Sigmoid colon (tissue), 7 donors: ENCODE results near the gene DRAP1. TPM values are rescaled to one million over a fixed set of nuclear protein-coding genes. Genes with fewer than 3 reads are reported as not detected.
"Not testable (repeated sequence)": the region's sequence is repeated elsewhere in the genome, so short reads cannot be mapped to it uniquely, and the experiment has no call there.

Source experiments
- DNase-seq: peaks from one replicate; pipeline ENCODE4 v3.0.0-alpha.2; 2019
- H3K27ac ChIP-seq, 4 donors: fragments of 200-600 bp; sonication (generic); one replicate each; pipeline ENCODE4 v1.5.1; 2016 to 2019; ENCODE audit warnings: mild to moderate bottlenecking in 1 of 4
- H3K27me3 ChIP-seq, 3 donors: fragments of 200-600 bp; sonication (generic); one replicate each; pipeline ENCODE4 v1.5.1; 2019; ENCODE audit warnings: mild to moderate bottlenecking in 1 of 3
- H3K36me3 ChIP-seq, 4 donors: fragments of 200-600 bp; sonication (generic); one replicate each; pipeline ENCODE4 v1.5.1; 2016 to 2019
- H3K4me1 ChIP-seq, 4 donors: fragments of 200-600 bp; sonication (generic); one replicate each; pipeline ENCODE4 v1.5.1; 2017 to 2019
- H3K4me3 ChIP-seq, 4 donors: fragments of 200-600 bp; sonication (generic); one replicate each; pipeline ENCODE4 v1.5.1; 2017 to 2019; ENCODE audit warnings: mild to moderate bottlenecking in 2 of 4, moderate library complexity in 1 of 4
- H3K9me3 ChIP-seq, 4 donors: fragments of 200-600 bp in 3 of 4; sonication (generic) in 3 of 4; one replicate each; pipeline versions ENCODE4 v1.5.1 to v1.6.1; 2013 to 2019
- EP300 ChIP-seq, 4 donors: sonication (generic); formaldehyde crosslinking; IDR thresholded peaks; one replicate each; pipeline ENCODE4 v1.6.1; 2017; ENCODE audit warnings: antibody characterized with exemption in 4 of 4
- POLR2A ChIP-seq, 2 donors: fragments of 450-650 bp; IDR thresholded peaks; one replicate each; pipeline ENCODE4 v1.6.1; 2016; ENCODE audit warnings: antibody characterized with exemption in 2 of 2, mild to moderate bottlenecking in 2 of 2, moderate library complexity in 2 of 2
- POLR2AphosphoS5 ChIP-seq, 4 donors: sonication (generic); formaldehyde crosslinking; IDR thresholded peaks; one replicate each; pipeline ENCODE4 v1.6.1; 2017; ENCODE audit warnings: antibody characterized with exemption in 4 of 4
- WGBS, 2 donors: extraction: QIAGEN DNeasy Blood & Tissue Kit; methylation state at CpG; one replicate each; pipeline ENCODE4 v1.1.7; 2013; 5-methylcytosine and 5-hydroxymethylcytosine counted together
- intact Hi-C: fragments of 100-400 bp; cut with DNase I; formaldehyde crosslinking; loops from one replicate; pipeline ENCODE4 v1.15.1; 2023
- polyA plus RNA-seq, 3 donors: library from polyadenylated mRNA; stranded (reverse); fragments of 200-250 nt; gene quantifications; one replicate each; pipeline ENCODE4 v1.2.3, GENCODE V29; 2013
- total RNA-seq, 4 donors: library from RNA; depleted of rRNA; stranded (reverse); fragments of >200 nt; gene quantifications; one replicate each; pipeline ENCODE4 v1.1.0, GENCODE V29; 2016
- TF ChIP-seq, protein P1 (sequence below), 4 experiments: fragments of 450-650 bp in 3 of 4; fragments of 200-600 bp in 1 of 4; IDR thresholded peaks; one replicate each; pipeline ENCODE4 v1.5.1; 2016 to 2019; ENCODE audit warnings: antibody characterized with exemption in 4 of 4, mild to moderate bottlenecking in 3 of 4, moderate library complexity in 2 of 4
- donor health status: healthy with polysubstance abuse.
- donor health status: Bipolar disorder and iron deficiency.
- donor health status: healthy.

DRAP1 gene
- total and polyA plus RNA-seq, 7 donors, result 58.9 to 115 (median 77.5) TPM

DNA sequence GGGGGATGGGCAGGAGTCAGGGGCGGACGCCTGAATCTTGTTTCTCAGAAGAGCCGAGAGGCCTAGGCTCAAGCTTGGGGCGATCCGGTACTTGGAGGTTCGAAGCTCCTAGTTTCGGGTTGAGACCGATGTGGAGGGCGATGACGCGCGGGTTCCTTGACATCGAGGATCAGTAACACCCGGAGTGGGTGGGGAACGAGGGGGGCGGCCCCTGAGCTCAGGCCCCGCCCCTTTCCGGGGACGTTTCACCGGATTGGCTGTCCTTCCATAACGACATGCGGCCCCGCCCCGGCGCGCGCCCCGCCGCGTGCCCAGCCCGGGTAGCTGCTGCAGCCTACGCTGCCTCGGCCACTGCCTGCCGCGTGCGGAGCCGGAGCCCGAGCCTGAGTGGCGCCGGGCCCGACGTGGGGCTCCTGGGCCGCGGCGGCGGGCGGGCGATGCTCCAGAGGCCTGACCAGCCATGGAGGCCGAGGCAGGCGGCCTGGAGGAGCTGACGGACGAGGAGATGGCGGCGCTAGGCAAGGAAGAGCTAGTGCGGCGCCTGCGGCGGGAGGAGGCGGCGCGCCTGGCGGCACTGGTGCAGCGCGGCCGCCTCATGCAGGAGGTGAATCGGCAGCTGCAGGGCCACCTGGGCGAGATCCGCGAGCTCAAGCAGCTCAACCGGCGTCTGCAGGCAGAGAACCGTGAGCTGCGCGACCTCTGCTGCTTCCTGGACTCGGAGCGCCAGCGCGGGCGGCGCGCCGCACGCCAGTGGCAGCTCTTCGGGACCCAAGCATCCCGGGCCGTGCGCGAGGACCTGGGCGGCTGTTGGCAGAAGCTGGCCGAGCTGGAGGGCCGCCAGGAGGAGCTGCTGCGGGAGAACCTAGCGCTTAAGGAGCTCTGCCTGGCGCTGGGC lies 28.7 kb upstream of the DRAP1 start, which contains the start of gene CCDC85B:
Gene CCDC85B, plus strand, starts transcription at position 350 of the 895 bp plus-strand sequence. Its CDS starts 111 bp downstream, at position 461.
- Histone ChIP-seq H3K27me3 (no peaks in the 10 kb centered on the region), H3K27ac (peak within 1 kb of the TSS; percentile 95 to 98 (median 97)), H3K36me3 (peaks cover 0 to 14% (median 2%) of the 10 kb centered on the region in 4 donors), H3K9me3 (no peaks in the 10 kb centered on the region), H3K4me1 (peaks cover 0 to 70% (median 59%) of the 10 kb centered on the region in 4 donors), H3K4me3 (peak within 1 kb of the TSS; percentile 60 to 77 (median 70))
- TF ChIP-seq EP300 (IDR thresholded peaks at IDR 0.05) (no peak), POLR2AphosphoS5 (IDR thresholded peaks at IDR 0.05) (peak; percentile 93 to 98 (median 96)), POLR2A (IDR thresholded peaks at IDR 0.05) (peak; percentile 70 to 79)
- TF ChIP-seq, protein P1, sequence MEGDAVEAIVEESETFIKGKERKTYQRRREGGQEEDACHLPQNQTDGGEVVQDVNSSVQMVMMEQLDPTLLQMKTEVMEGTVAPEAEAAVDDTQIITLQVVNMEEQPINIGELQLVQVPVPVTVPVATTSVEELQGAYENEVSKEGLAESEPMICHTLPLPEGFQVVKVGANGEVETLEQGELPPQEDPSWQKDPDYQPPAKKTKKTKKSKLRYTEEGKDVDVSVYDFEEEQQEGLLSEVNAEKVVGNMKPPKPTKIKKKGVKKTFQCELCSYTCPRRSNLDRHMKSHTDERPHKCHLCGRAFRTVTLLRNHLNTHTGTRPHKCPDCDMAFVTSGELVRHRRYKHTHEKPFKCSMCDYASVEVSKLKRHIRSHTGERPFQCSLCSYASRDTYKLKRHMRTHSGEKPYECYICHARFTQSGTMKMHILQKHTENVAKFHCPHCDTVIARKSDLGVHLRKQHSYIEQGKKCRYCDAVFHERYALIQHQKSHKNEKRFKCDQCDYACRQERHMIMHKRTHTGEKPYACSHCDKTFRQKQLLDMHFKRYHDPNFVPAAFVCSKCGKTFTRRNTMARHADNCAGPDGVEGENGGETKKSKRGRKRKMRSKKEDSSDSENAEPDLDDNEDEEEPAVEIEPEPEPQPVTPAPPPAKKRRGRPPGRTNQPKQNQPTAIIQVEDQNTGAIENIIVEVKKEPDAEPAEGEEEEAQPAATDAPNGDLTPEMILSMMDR (IDR thresholded peaks at IDR 0.05), result no peak
- intact Hi-C loops, result loop anchor here (1.0 kb wide), 1 partner anchor 29 kb away; the partner anchor contains the start of genes C11orf68 and DRAP1
- 0% methylated on average over 94 of the region's 94 CpGs for WGBS, 2 donors
- DNase-seq, result peak; percentile 100

DNA sequence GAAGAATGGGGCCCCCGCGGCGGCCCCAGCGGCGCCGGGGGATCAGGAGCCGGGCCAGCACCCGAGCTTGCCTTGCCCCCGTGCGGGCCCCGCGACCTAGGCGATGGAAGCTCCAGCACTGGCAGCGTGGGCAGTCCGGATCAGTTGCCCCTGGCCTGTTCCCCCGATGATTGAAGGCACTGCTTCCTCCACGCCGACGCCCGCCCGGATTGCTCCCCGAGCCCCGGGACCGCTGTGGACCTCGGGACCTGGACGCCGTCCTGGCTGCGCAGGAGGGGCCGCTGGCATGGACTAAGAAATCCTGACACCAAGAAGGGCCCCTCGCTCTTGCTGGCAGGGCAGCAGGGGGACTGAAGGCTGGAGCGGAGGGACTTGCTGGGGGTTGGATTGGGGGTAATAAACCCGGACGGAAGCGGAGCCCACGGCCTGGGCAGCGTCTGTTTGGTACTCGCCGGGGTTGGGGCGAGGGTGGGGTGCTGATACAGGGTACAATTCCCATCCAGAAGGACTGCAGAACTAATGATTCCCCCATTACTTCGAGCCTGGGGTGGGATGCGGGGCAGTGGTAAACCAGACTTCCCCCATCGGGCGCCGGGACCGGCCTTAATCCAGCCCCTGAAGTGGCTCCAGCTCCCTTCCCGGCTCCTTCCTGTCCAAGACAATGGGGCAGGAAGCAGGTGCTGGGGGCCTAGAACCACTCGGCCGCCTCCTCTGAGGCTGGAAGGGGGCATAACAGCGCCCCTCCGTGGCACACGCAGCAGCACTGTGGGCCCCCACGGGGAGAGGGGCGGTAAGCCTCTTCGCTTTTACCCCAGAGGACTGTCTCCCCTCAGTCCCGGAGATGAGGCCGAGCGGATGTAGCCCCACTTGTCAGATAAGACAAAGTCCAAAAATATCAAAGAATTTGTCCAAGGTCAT lies 27.7 kb upstream of the DRAP1 start:
- Histone ChIP-seq H3K4me3 (peak overlapping the region; percentile 60 to 77 (median 66)), H3K9me3 (no peaks in the 10 kb centered on the region), H3K36me3 (peaks cover 0 to 6% (median 0%) of the 10 kb centered on the region in 4 donors), H3K4me1 (peaks cover 0 to 70% (median 59%) of the 10 kb centered on the region in 4 donors), H3K27me3 (no peaks in the 10 kb centered on the region), H3K27ac (peak overlapping the region; percentile 95 to 98 (median 97))
- DNase-seq, result peak; percentile 81
- 5 to 12% methylated on average over 57 of the region's 57 CpGs for WGBS, 2 donors
- intact Hi-C loops, result no loop called here
- TF ChIP-seq EP300 (IDR thresholded peaks at IDR 0.05) (no peak), POLR2AphosphoS5 (IDR thresholded peaks at IDR 0.05) (peak in 3 of 4 donors; percentile 17 to 40 (median 23)), POLR2A (IDR thresholded peaks at IDR 0.05) (no peak)
- TF ChIP-seq, protein P1 (IDR thresholded peaks at IDR 0.05), result no peak

DNA sequence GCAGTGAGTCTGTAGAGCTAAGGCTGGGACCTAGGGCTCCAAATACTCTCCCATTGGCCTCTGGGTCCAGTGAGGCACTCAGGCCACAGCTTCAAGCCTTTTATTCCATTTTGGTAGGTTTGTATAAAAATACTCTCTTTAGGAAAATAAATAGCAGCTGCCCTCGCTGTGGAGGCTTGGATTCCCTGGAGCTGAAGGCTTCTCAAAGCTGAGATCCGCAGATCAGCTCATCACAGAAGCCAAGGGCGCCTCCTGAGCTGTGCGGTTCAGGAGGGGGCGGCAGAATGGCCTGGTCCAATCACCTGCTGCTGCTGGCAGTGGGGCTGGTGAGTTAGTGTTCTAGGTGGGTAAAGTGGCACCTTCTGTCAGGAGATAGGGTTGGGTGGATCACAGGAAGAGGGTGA lies 27.1 kb upstream of the DRAP1 start:
- WGBS, 2 donors, result 71 to 81% methylated on average over 5 of the region's 5 CpGs
- H3K36me3 ChIP-seq, DNase-seq, intact Hi-C loops, H3K9me3 ChIP-seq, H3K27me3 ChIP-seq: not testable (repeated sequence)
- Histone ChIP-seq H3K4me3 (peak overlapping the region in 2 of 4 donors; percentile 65 to 68), H3K4me1 (peaks cover 0 to 63% (median 54%) of the 10 kb centered on the region in 4 donors), H3K27ac (peak overlapping the region; percentile 95 to 98 (median 97))

DNA sequence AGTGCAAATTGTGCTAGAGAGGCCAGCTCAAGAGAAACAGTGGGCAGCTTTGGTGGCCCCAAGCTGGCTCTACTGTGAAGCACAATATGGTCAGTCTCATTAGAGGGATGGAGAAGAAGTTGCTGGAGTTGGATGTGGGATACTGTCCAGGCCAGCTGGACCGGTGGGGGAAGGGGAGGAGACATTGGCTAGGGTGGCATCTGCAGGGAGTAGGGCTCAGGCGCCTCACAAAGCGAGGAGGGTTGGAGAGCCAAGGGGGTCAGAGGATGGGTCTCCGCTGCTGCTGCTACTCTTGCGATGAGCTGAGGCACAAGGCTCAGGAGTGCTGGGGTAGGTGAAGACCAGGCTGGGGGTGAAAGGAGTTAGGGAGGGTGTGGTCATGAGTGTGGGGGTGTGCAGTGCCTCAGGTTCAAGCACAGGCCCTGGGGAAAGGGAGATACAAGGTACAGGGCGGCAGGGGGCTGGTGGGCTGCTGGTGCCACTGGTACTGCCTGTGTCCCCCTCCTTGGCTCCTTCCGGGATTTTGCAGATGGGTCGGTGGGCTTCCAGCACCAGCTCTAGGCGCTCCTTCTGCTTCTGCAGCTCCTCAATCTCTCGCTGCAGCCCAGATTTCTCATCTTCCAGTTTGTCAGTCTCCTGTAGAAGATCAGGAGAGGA lies 26.4 kb upstream of the DRAP1 start:
- WGBS, 2 donors, result 85 to 88% methylated on average over 10 of the region's 10 CpGs
- peaks cover 0 to 57% (median 47%) of the 10 kb centered on the region in 4 donors for H3K4me1 ChIP-seq
- intact Hi-C loops, result no loop called here

More for the DNA sequence above, 26.4 kb upstream of the DRAP1 start:
- H3K27me3 ChIP-seq, result no peaks in the 10 kb centered on the region
- peak overlapping the region in 1 of 4 donors; percentile 18 for H3K4me3 ChIP-seq
- H3K27ac ChIP-seq, result peak overlapping the region; percentile 95 to 98 (median 97)
- no peaks in the 10 kb centered on the region for H3K9me3 ChIP-seq
- no peaks in the 10 kb centered on the region for H3K36me3 ChIP-seq
- TF ChIP-seq POLR2A (IDR thresholded peaks at IDR 0.05), result no peak
- no peak for TF ChIP-seq EP300 (IDR thresholded peaks at IDR 0.05)
- TF ChIP-seq, protein P1 (IDR thresholded peaks at IDR 0.05), result no peak
- TF ChIP-seq POLR2AphosphoS5 (IDR thresholded peaks at IDR 0.05), result no peak
- no peak for DNase-seq
